Smooth muscle cell (in vitro differentiated cells): ENCODE results near the gene TRAK1. TPM values are rescaled to one million over a fixed set of nuclear protein-coding genes. Genes with fewer than 3 reads are reported as not detected.
A peak's percentile ranks its signal among the peaks of the same experiment; 100 is the strongest.

ENCODE experiments used
- DNase-seq: peaks from one replicate; lab custom pipeline; 2025; ENCODE audit not compliant: unreplicated experiment; lab: John Stamatoyannopoulos, UW
- H2AFZ ChIP-seq: fragments of 200-600 bp; sonication (generic); 2 replicates; pipeline ENCODE4 v1.6.0; 2016; ENCODE audit warnings: antibody characterized with exemption, low read depth, mild to moderate bottlenecking
- H3F3A ChIP-seq: fragments of 200-600 bp; sonication (generic); 2 replicates; pipeline ENCODE4 v1.6.0; 2017; ENCODE audit warnings: antibody characterized with exemption, low read depth
- H3K27ac ChIP-seq: fragments of 200-600 bp; sonication (generic); 2 replicates; pipeline ENCODE4 v1.5.1; 2016; ENCODE audit warnings: low read depth, mild to moderate bottlenecking
- H3K27me3 ChIP-seq: fragments of 200-600 bp; sonication (generic); 2 replicates; pipeline ENCODE4 v1.6.1; 2016; ENCODE audit warnings: low read depth, mild to moderate bottlenecking
- H3K36me3 ChIP-seq: fragments of 200-600 bp; sonication (generic); 2 replicates; pipeline ENCODE4 v1.5.1; 2016; ENCODE audit warnings: low read depth
- H3K4me1 ChIP-seq: fragments of 200-600 bp; sonication (generic); 2 replicates; pipeline ENCODE4 v1.5.1; 2016; ENCODE audit warnings: low read depth
- H3K4me2 ChIP-seq: fragments of 200-600 bp; sonication (generic); 2 replicates; pipeline ENCODE4 v1.6.0; 2016; ENCODE audit warnings: mild to moderate bottlenecking
- H3K4me3 ChIP-seq: fragments of 200-600 bp; sonication (generic); 2 replicates; pipeline ENCODE4 v1.5.1; 2016; ENCODE audit warnings: mild to moderate bottlenecking
- H3K79me2 ChIP-seq: fragments of 200-600 bp; sonication (generic); 2 replicates; pipeline ENCODE4 v1.6.0; 2016; ENCODE audit warnings: low read depth, mild to moderate bottlenecking
- H3K9ac ChIP-seq: fragments of 200-600 bp; sonication (generic); 2 replicates; pipeline ENCODE4 v1.6.0; 2016; ENCODE audit warnings: low read depth
- H3K9me3 ChIP-seq: fragments of 200-600 bp; sonication (generic); replicated peaks from 2 replicates; pipeline ENCODE4 v1.5.1; 2016; ENCODE audit warnings: low read depth
- H4K20me1 ChIP-seq: fragments of 200-600 bp; sonication (generic); 2 replicates; pipeline ENCODE4 v1.6.0; 2016; ENCODE audit warnings: low read depth
- WGBS: methylation state at CpG from one replicate; pipeline ENCODE4 v1.1.7; 2016; ENCODE audit warnings: low lambda C conversion rate; 5-methylcytosine and 5-hydroxymethylcytosine counted together
- polyA plus RNA-seq: library from polyadenylated mRNA; unstranded; fragments of >200 nt; fragmentation: Nextera tagmentation; extraction: Ambion mirVana; gene quantifications from 2 replicates; pipeline ENCODE4 v1.2.1, GENCODE V29; 2016
- total RNA-seq: library from RNA; depleted of rRNA; stranded (reverse); fragments of >200 nt; gene quantifications from 2 replicates; pipeline ENCODE4 v1.2.3, GENCODE V29; 2014
- TF ChIP-seq, protein P1 (sequence below): fragments of 200-600 bp; sonication (generic); IDR thresholded peaks from 2 replicates; pipeline ENCODE4 v1.5.1; 2017; ENCODE audit warnings: borderline replicate concordance, mild to moderate bottlenecking, antibody characterized with exemption; ENCODE audit not compliant: insufficient read depth, poor library complexity, severe bottlenecking

The TRAK1 gene
- total and polyA plus RNA-seq, 2 experiments from 2014 or later, result 8.7 to 16.3 TPM

DNA sequence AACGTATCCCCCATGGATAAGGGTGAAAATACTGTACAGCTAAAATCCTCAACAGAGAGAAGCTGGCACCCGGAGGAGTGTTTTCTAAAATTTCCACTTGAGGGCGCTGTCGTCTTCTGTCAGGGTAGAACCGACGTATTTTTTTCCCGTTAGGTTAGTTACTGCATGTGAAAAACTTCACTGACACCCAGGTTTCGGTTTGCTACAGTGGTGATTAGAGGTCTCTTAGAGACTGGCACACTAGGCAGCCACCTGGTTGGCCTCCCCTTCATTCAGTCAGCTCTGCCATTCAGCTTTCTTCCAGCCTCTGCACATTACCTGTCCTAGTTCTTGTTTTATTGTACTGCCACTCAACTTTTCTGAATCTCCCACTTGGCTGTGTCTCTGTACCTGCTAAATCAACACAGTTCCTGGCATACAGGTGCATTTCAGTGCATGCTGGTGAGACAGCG is 156.4 kb downstream of the TRAK1 start:
- Histone ChIP-seq H3F3A (no peaks in the 10 kb centered on the region), H2AFZ (no peak overlapping the region), H3K36me3 (no peaks in the 10 kb centered on the region), H3K4me2 (no peak overlapping the region), H3K9me3 (no peaks in the 10 kb centered on the region), H3K9ac (no peak overlapping the region), H3K4me3 (no peak overlapping the region), H3K4me1 (no peaks in the 10 kb centered on the region), H4K20me1 (no peaks in the 10 kb centered on the region), H3K27me3 (peaks cover 41% of the 10 kb centered on the region), H3K79me2 (no peaks in the 10 kb centered on the region), H3K27ac (no peak overlapping the region)
- WGBS, result 16% methylated on average over 9 of the region's 9 CpGs
- TF ChIP-seq, protein P1, sequence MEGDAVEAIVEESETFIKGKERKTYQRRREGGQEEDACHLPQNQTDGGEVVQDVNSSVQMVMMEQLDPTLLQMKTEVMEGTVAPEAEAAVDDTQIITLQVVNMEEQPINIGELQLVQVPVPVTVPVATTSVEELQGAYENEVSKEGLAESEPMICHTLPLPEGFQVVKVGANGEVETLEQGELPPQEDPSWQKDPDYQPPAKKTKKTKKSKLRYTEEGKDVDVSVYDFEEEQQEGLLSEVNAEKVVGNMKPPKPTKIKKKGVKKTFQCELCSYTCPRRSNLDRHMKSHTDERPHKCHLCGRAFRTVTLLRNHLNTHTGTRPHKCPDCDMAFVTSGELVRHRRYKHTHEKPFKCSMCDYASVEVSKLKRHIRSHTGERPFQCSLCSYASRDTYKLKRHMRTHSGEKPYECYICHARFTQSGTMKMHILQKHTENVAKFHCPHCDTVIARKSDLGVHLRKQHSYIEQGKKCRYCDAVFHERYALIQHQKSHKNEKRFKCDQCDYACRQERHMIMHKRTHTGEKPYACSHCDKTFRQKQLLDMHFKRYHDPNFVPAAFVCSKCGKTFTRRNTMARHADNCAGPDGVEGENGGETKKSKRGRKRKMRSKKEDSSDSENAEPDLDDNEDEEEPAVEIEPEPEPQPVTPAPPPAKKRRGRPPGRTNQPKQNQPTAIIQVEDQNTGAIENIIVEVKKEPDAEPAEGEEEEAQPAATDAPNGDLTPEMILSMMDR, result peak; percentile 76
- DNase-seq, result no peak

GRCh38 chr3:42250761-42251160 is 159.6 kb downstream of the TRAK1 start:
- no peaks in the 10 kb centered on the region for H3K4me1 ChIP-seq
- TF ChIP-seq, protein P1, result no peak
- H2AFZ ChIP-seq, result no peak overlapping the region
- no peak overlapping the region for H3K27ac ChIP-seq
- H3F3A ChIP-seq, result no peaks in the 10 kb centered on the region
- H3K9ac ChIP-seq, result no peak overlapping the region
- no peak overlapping the region for H3K4me3 ChIP-seq
- no peaks in the 10 kb centered on the region for H3K79me2 ChIP-seq
- no peak for DNase-seq
- H3K36me3 ChIP-seq, result no peaks in the 10 kb centered on the region
- no peak overlapping the region for H3K4me2 ChIP-seq
- peaks cover 34% of the 10 kb centered on the region for H3K27me3 ChIP-seq
- WGBS, result 81% methylated on average over 1 of the region's 1 CpG
- no peaks in the 10 kb centered on the region for H4K20me1 ChIP-seq
- no peaks in the 10 kb centered on the region for H3K9me3 ChIP-seq

DNA sequence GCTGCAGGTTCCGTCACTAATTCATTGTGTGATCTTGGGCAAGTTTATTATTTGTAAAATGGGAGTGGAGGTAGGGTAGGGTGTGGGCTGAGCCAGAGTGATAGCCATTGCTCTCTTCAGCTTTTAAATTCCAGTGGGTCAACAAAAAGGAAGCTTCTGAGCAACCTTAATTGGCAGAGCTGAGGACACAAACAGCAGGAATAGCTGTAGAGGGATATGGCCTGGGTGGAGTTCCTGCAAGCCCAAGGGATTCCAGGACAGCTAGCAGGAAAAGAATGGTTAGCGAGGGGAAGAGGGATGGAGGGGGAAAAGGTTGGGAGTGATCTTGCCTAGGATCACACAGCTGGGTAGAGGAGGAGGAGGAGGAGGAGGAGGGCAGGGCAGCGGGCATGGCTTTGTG is 163.4 kb downstream of the TRAK1 start:
- no peak overlapping the region for H3K4me2 ChIP-seq
- DNase-seq, result no peak
- no peaks in the 10 kb centered on the region for H3K36me3 ChIP-seq
- H3K27ac ChIP-seq, result no peak overlapping the region
- no peaks in the 10 kb centered on the region for H3F3A ChIP-seq
- H3K27me3 ChIP-seq, result peaks cover 3% of the 10 kb centered on the region
- H3K4me3 ChIP-seq, result no peak overlapping the region
- no peak overlapping the region for H2AFZ ChIP-seq
- TF ChIP-seq, protein P1, result no peak
- no peak overlapping the region for H3K9ac ChIP-seq
- H4K20me1 ChIP-seq, result no peaks in the 10 kb centered on the region
- no peaks in the 10 kb centered on the region for H3K79me2 ChIP-seq
- 63% methylated on average over 3 of the region's 3 CpGs for WGBS
- no peaks in the 10 kb centered on the region for H3K9me3 ChIP-seq
- no peaks in the 10 kb centered on the region for H3K4me1 ChIP-seq

DNA sequence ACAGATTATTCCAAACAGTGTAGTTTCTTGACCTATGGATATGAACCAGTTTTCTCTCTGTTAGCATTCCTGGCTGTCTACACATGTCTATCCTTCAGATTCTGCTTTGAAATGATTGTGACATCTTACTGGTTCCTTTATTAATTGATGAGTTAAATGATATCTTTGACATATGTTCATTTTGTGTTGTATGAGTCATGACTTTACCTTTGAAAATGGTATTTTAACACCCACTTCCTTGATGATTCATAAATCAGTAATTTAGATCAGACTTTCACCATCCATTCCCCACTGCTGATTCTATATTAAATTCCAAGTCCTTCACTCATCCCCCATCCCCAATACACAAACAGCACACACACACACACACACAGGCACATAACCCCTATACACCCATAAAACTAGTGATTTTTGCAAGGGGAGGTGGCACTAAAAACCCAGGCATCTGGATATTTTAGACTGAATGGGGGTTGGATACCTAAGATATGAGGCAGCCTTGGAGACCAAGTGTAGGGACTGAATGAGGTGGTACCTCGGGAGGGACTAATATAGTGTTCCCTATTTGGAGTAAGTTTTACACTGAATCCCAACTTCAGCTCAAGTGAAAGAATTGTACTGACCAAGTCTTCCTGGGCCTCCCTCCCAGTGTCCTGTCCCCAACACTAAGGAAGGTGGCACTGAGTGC is 165.1 kb downstream of the TRAK1 start:
- H3K79me2 ChIP-seq, result no peaks in the 10 kb centered on the region
- H3F3A ChIP-seq, result no peaks in the 10 kb centered on the region
- no peaks in the 10 kb centered on the region for H3K9me3 ChIP-seq
- no peak overlapping the region for H3K9ac ChIP-seq
- peak overlapping the region; percentile 13 for H3K4me2 ChIP-seq
- DNase-seq, result no peak
- no peak overlapping the region for H3K4me3 ChIP-seq
- H3K27me3 ChIP-seq, result peaks cover 6% of the 10 kb centered on the region
- H4K20me1 ChIP-seq, result no peaks in the 10 kb centered on the region
- no peak overlapping the region for H2AFZ ChIP-seq
- 93% methylated on average over 1 of the region's 1 CpG for WGBS
- H3K4me1 ChIP-seq, result no peaks in the 10 kb centered on the region
- peak overlapping the region; percentile 59 for H3K27ac ChIP-seq
- TF ChIP-seq, protein P1, result no peak
- no peaks in the 10 kb centered on the region for H3K36me3 ChIP-seq
